Nephron progenitor cell (in vitro differentiated cells): ENCODE data around the gene GRAMD1A.

ENCODE experiments used
- DNase-seq: peaks from one replicate; pipeline ENCODE4 v3.0.0; 2021
- H3K27ac Mint-ChIP-seq: 2 replicates; pipeline ENCODE4 v1.8.0; 2021; ENCODE audit warnings: mild to moderate bottlenecking, moderate library complexity, mixed read lengths
- H3K27me3 Mint-ChIP-seq: 2 replicates; pipeline ENCODE4 v1.8.0; 2021; ENCODE audit warnings: mild to moderate bottlenecking, low read depth, mixed read lengths; ENCODE audit not compliant: poor library complexity
- H3K36me3 Mint-ChIP-seq: 2 replicates; pipeline ENCODE4 v1.8.0; 2021; ENCODE audit warnings: low read depth, mixed read lengths
- H3K4me1 Mint-ChIP-seq: 2 replicates; pipeline ENCODE4 v1.8.0; 2021; ENCODE audit warnings: mixed read lengths
- H3K4me3 Mint-ChIP-seq: 2 replicates; pipeline ENCODE4 v1.8.0; 2021; ENCODE audit warnings: mild to moderate bottlenecking, moderate library complexity, mixed read lengths
- H3K9me3 Mint-ChIP-seq: 2 replicates; pipeline ENCODE4 v1.8.0; 2021; ENCODE audit warnings: mild to moderate bottlenecking, moderate library complexity, mixed read lengths
- CTCF ChIP-seq: fragments of 200-600 bp; sonication (generic); IDR thresholded peaks from 2 replicates; pipeline ENCODE4 v1.5.0; 2021; ENCODE audit warnings: antibody characterized with exemption

GRAMD1A gene

GRCh38 chr19:35021596-35021995 is 21.5 kb downstream of the GRAMD1A start:
- TF ChIP-seq CTCF: no peak
- Mint-ChIP-seq H3K27ac (no peak overlapping the region), H3K9me3 (no peaks in the 10 kb centered on the region), H3K27me3 (peaks cover 4% of the 10 kb centered on the region), H3K4me3 (no peak overlapping the region), H3K4me1 (no peaks in the 10 kb centered on the region), H3K36me3 (peaks cover 52% of the 10 kb centered on the region)
- no peak for DNase-seq

- DNase-seq: no peak
- H3K4me3 Mint-ChIP-seq: no peak overlapping the region
- no peaks in the 10 kb centered on the region for H3K9me3 Mint-ChIP-seq
- TF ChIP-seq CTCF: no peak
- H3K27ac Mint-ChIP-seq: peak overlapping the region; percentile 57
- peaks cover 53% of the 10 kb centered on the region for H3K36me3 Mint-ChIP-seq
- peaks cover 4% of the 10 kb centered on the region for H3K27me3 Mint-ChIP-seq
- H3K4me1 Mint-ChIP-seq: no peaks in the 10 kb centered on the region
These were observed 22.3 kb downstream of the GRAMD1A start for GRCh38 chr19:35022460-35022859.

GRCh38 chr19:35023428-35023827 is 23.3 kb downstream of the GRAMD1A start:
- Mint-ChIP-seq H3K27me3 (peaks cover 4% of the 10 kb centered on the region), H3K9me3 (no peaks in the 10 kb centered on the region), H3K36me3 (peaks cover 54% of the 10 kb centered on the region), H3K27ac (no peak overlapping the region), H3K4me3 (no peak overlapping the region), H3K4me1 (no peaks in the 10 kb centered on the region)
- TF ChIP-seq CTCF: no peak
- no peak for DNase-seq

GRCh38 chr19:35024095-35024494 is 24.0 kb downstream of the GRAMD1A start:
- DNase-seq: no peak
- no peak overlapping the region for H3K4me3 Mint-ChIP-seq
- H3K4me1 Mint-ChIP-seq: no peaks in the 10 kb centered on the region
- H3K36me3 Mint-ChIP-seq: peaks cover 52% of the 10 kb centered on the region
- no peaks in the 10 kb centered on the region for H3K9me3 Mint-ChIP-seq
- peak overlapping the region; percentile 81 for H3K27ac Mint-ChIP-seq
- no peak for TF ChIP-seq CTCF
- H3K27me3 Mint-ChIP-seq: peaks cover 4% of the 10 kb centered on the region

GRCh38 chr19:35025969-35026368 is 25.8 kb downstream of the GRAMD1A start:
- Mint-ChIP-seq H3K4me1 (peaks cover under 1% of the 10 kb centered on the region), H3K4me3 (no peak overlapping the region), H3K9me3 (no peaks in the 10 kb centered on the region), H3K36me3 (peaks cover 36% of the 10 kb centered on the region), H3K27me3 (peaks cover 10% of the 10 kb centered on the region), H3K27ac (no peak overlapping the region)
- TF ChIP-seq CTCF: no peak
- DNase-seq: no peak

GRCh38 chr19:35026418-35026817 is 26.3 kb downstream of the GRAMD1A start:
- peaks cover 32% of the 10 kb centered on the region for H3K36me3 Mint-ChIP-seq
- peaks cover 15% of the 10 kb centered on the region for H3K27me3 Mint-ChIP-seq
- no peak for DNase-seq
- no peak overlapping the region for H3K27ac Mint-ChIP-seq
- no peak overlapping the region for H3K4me3 Mint-ChIP-seq
- peaks cover 5% of the 10 kb centered on the region for H3K4me1 Mint-ChIP-seq
- H3K9me3 Mint-ChIP-seq: no peaks in the 10 kb centered on the region
- no peak for TF ChIP-seq CTCF
